ENCODE data around the gene IL3RA. TPM values are rescaled to one million over a fixed set of nuclear protein-coding genes. Genes with fewer than 3 reads are reported as not detected.
"Not testable (repeated sequence)": the region's sequence is repeated elsewhere in the genome, so short reads cannot be mapped to it uniquely, and the experiment has no call there.

IL3RA gene
- total RNA-seq, 3 donors from 2014 or later = 0.34 to 0.76 (median 0.76) TPM

- H3K36me3 Mint-ChIP-seq (ENCODE audit: insufficient read depth) = peaks cover 27% of the 10 kb centered on the region
- no peaks in the 10 kb centered on the region for H3K27me3 Mint-ChIP-seq (ENCODE audit: low read depth)
- no peak overlapping the region for H3K4me3 Mint-ChIP-seq
- ATAC-seq (no peak), DNase-seq (no peak)
- H3K9me3 Mint-ChIP-seq = no peaks in the 10 kb centered on the region
- no peaks in the 10 kb centered on the region for H3K4me1 Mint-ChIP-seq (ENCODE audit: low read depth)
These were observed 76.1 kb downstream of the IL3RA start for GRCh38 chrX:1412551-1413161.

GRCh38 chrX:1416327-1416784 lies 79.8 kb downstream of the IL3RA start:
- Mint-ChIP-seq H3K36me3 (ENCODE audit: insufficient read depth) (peaks cover 30% of the 10 kb centered on the region), H3K4me1 (ENCODE audit: low read depth) (no peaks in the 10 kb centered on the region), H3K4me3 (no peak overlapping the region), H3K9me3 (peaks cover 4% of the 10 kb centered on the region), H3K27me3 (ENCODE audit: low read depth) (no peaks in the 10 kb centered on the region)
- ATAC-seq (no peak), DNase-seq (no peak)

- H3K27me3 Mint-ChIP-seq (ENCODE audit: low read depth) = no peaks in the 10 kb centered on the region
- ATAC-seq = no peak
- no peaks in the 10 kb centered on the region for H3K4me1 Mint-ChIP-seq (ENCODE audit: low read depth)
- DNase-seq = no peak
- peaks cover 32% of the 10 kb centered on the region for H3K36me3 Mint-ChIP-seq (ENCODE audit: insufficient read depth)
- H3K4me3 Mint-ChIP-seq = no peak overlapping the region
- H3K9me3 Mint-ChIP-seq = peaks cover 4% of the 10 kb centered on the region
These were observed 80.6 kb downstream of the IL3RA start for GRCh38 chrX:1416965-1417760.

GRCh38 chrX:1417921-1418771 lies 81.6 kb downstream of the IL3RA start:
- H3K27me3 Mint-ChIP-seq (ENCODE audit: low read depth) = no peaks in the 10 kb centered on the region
- peaks cover 32% of the 10 kb centered on the region for H3K36me3 Mint-ChIP-seq (ENCODE audit: insufficient read depth)
- DNase-seq (no peak), ATAC-seq (no peak)
- H3K9me3 Mint-ChIP-seq = peaks cover 4% of the 10 kb centered on the region
- no peak overlapping the region for H3K4me3 Mint-ChIP-seq
- H3K4me1 Mint-ChIP-seq (ENCODE audit: low read depth) = no peaks in the 10 kb centered on the region

GRCh38 chrX:1418901-1419544 lies 82.4 kb downstream of the IL3RA start:
- ATAC-seq (no peak), DNase-seq (no peak)
- no peaks in the 10 kb centered on the region for H3K27me3 Mint-ChIP-seq (ENCODE audit: low read depth)
- no peaks in the 10 kb centered on the region for H3K4me1 Mint-ChIP-seq (ENCODE audit: low read depth)
- H3K4me3 Mint-ChIP-seq = no peak overlapping the region
- H3K36me3 Mint-ChIP-seq (ENCODE audit: insufficient read depth) = peaks cover 30% of the 10 kb centered on the region
- H3K9me3 Mint-ChIP-seq = peaks cover 4% of the 10 kb centered on the region

GRCh38 chrX:1419545-1420355 lies 83.2 kb downstream of the IL3RA start:
- no peaks in the 10 kb centered on the region for H3K4me1 Mint-ChIP-seq (ENCODE audit: low read depth)
- peaks cover 4% of the 10 kb centered on the region for H3K9me3 Mint-ChIP-seq
- H3K4me3 Mint-ChIP-seq = no peak overlapping the region
- H3K27me3 Mint-ChIP-seq (ENCODE audit: low read depth) = no peaks in the 10 kb centered on the region
- no peak for DNase-seq
- ATAC-seq = peak in 1 of 2 donors; percentile 19
- peaks cover 33% of the 10 kb centered on the region for H3K36me3 Mint-ChIP-seq (ENCODE audit: insufficient read depth)

- no peak for ATAC-seq
- Mint-ChIP-seq H3K4me3 (no peak overlapping the region), H3K9me3 (peaks cover 4% of the 10 kb centered on the region), H3K4me1 (ENCODE audit: low read depth) (no peaks in the 10 kb centered on the region), H3K27me3 (ENCODE audit: low read depth) (no peaks in the 10 kb centered on the region), H3K36me3 (ENCODE audit: insufficient read depth) (peaks cover 39% of the 10 kb centered on the region)
- no peak for DNase-seq
These were observed 83.8 kb downstream of the IL3RA start for GRCh38 chrX:1420371-1420770.

GRCh38 chrX:1421433-1422134 lies 85.0 kb downstream of the IL3RA start:
- H3K9me3 Mint-ChIP-seq = peaks cover 4% of the 10 kb centered on the region
- peaks cover 47% of the 10 kb centered on the region for H3K36me3 Mint-ChIP-seq (ENCODE audit: insufficient read depth)
- DNase-seq = no peak
- H3K4me3 Mint-ChIP-seq = no peak overlapping the region
- ATAC-seq = no peak
- H3K4me1 Mint-ChIP-seq (ENCODE audit: low read depth) = no peaks in the 10 kb centered on the region
- H3K27me3 Mint-ChIP-seq (ENCODE audit: low read depth) = no peaks in the 10 kb centered on the region

- ATAC-seq = no peak
- Mint-ChIP-seq H3K4me3 (no peak overlapping the region), H3K9me3 (peaks cover 4% of the 10 kb centered on the region), H3K27me3 (ENCODE audit: low read depth) (no peaks in the 10 kb centered on the region), H3K4me1 (ENCODE audit: low read depth) (no peaks in the 10 kb centered on the region), H3K36me3 (ENCODE audit: insufficient read depth) (peaks cover 52% of the 10 kb centered on the region)
- DNase-seq = no peak
These were observed 85.5 kb downstream of the IL3RA start for GRCh38 chrX:1422135-1422465.

GRCh38 chrX:1423215-1423614 lies 86.6 kb downstream of the IL3RA start:
- no peaks in the 10 kb centered on the region for H3K27me3 Mint-ChIP-seq (ENCODE audit: low read depth)
- peaks cover 4% of the 10 kb centered on the region for H3K9me3 Mint-ChIP-seq
- ATAC-seq = no peak
- H3K4me1 Mint-ChIP-seq (ENCODE audit: low read depth) = no peaks in the 10 kb centered on the region
- peaks cover 56% of the 10 kb centered on the region for H3K36me3 Mint-ChIP-seq (ENCODE audit: insufficient read depth)
- no peak overlapping the region for H3K4me3 Mint-ChIP-seq
- no peak for DNase-seq

GRCh38 chrX:1424147-1424851 lies 87.7 kb downstream of the IL3RA start:
- ATAC-seq (no peak), DNase-seq (no peak)
- Mint-ChIP-seq H3K4me3 (no peak overlapping the region), H3K4me1 (ENCODE audit: low read depth) (no peaks in the 10 kb centered on the region), H3K27me3 (ENCODE audit: low read depth) (no peaks in the 10 kb centered on the region), H3K36me3 (ENCODE audit: insufficient read depth) (peaks cover 53% of the 10 kb centered on the region), H3K9me3 (peaks cover 4% of the 10 kb centered on the region)

- no peaks in the 10 kb centered on the region for H3K9me3 Mint-ChIP-seq
- DNase-seq (no peak), ATAC-seq (no peak)
- no peaks in the 10 kb centered on the region for H3K27me3 Mint-ChIP-seq (ENCODE audit: low read depth)
- no peaks in the 10 kb centered on the region for H3K4me1 Mint-ChIP-seq (ENCODE audit: low read depth)
- H3K4me3 Mint-ChIP-seq = no peak overlapping the region
- peaks cover 47% of the 10 kb centered on the region for H3K36me3 Mint-ChIP-seq (ENCODE audit: insufficient read depth)
These were observed 88.8 kb downstream of the IL3RA start for GRCh38 chrX:1425381-1425780.

- H3K36me3 Mint-ChIP-seq (ENCODE audit: insufficient read depth) = peaks cover 47% of the 10 kb centered on the region
- H3K4me1 Mint-ChIP-seq (ENCODE audit: low read depth); ATAC-seq; H3K27me3 Mint-ChIP-seq (ENCODE audit: low read depth); H3K9me3 Mint-ChIP-seq; DNase-seq; H3K4me3 Mint-ChIP-seq: not testable (repeated sequence)
These were observed 89.7 kb downstream of the IL3RA start for GRCh38 chrX:1426321-1426720.
